ENCODE results near the gene INCENP. TPM values are rescaled to one million over a fixed set of nuclear protein-coding genes. Genes with fewer than 3 reads are reported as not detected.
A peak's percentile ranks its signal among the peaks of the same experiment; 100 is the strongest.
"Not testable (repeated sequence)": the region's sequence is repeated elsewhere in the genome, so short reads cannot be mapped to it uniquely, and the experiment has no call there.

The INCENP gene
- total RNA-seq, 1 experiment from 2014 or later, result 66.1 TPM

GRCh38 chr11:62171261-62171723, 47.5 kb downstream of the INCENP start:
- peak; percentile 79 for DNase-seq (ENCODE audit: low spot score)

GRCh38 chr11:62172294-62172693, 48.5 kb downstream of the INCENP start:
- DNase-seq (ENCODE audit: low spot score), result no peak

- DNase-seq (ENCODE audit: low spot score), result no peak
These were observed 53.0 kb downstream of the INCENP start for GRCh38 chr11:62176766-62177165.

GRCh38 chr11:62179995-62180394, 56.2 kb downstream of the INCENP start:
- no peak for DNase-seq (ENCODE audit: low spot score)

GRCh38 chr11:62181097-62181496, 57.3 kb downstream of the INCENP start:
- DNase-seq (ENCODE audit: low spot score), result no peak

- no peak for DNase-seq (ENCODE audit: low spot score)
These were observed 58.5 kb downstream of the INCENP start for GRCh38 chr11:62182147-62182891.

- DNase-seq (ENCODE audit: low spot score), result no peak
These were observed 62.4 kb downstream of the INCENP start for GRCh38 chr11:62186195-62186594.

GRCh38 chr11:62190011-62190410, 66.2 kb downstream of the INCENP start, which contains the start of gene SCGB1D1:
TSS of gene SCGB1D1 (plus strand) at chr11:62190216. CDS start at chr11:62190285, 69 bp downstream.
- no peak for DNase-seq (ENCODE audit: low spot score)

GRCh38 chr11:62193952-62194351, 70.1 kb downstream of the INCENP start:
- DNase-seq (ENCODE audit: low spot score), result no peak

GRCh38 chr11:62195010-62195409, 71.2 kb downstream of the INCENP start:
- not testable (repeated sequence) for DNase-seq (ENCODE audit: low spot score)

GRCh38 chr11:62195945-62196344, 72.1 kb downstream of the INCENP start:
- DNase-seq (ENCODE audit: low spot score), result no peak

GRCh38 chr11:62197400-62197799, 73.6 kb downstream of the INCENP start:
- not testable (repeated sequence) for DNase-seq (ENCODE audit: low spot score)

GRCh38 chr11:62201376-62201775, 77.6 kb downstream of the INCENP start:
- DNase-seq (ENCODE audit: low spot score), result no peak

Other genes starting within 250 kb of the INCENP start
- gene FADS3, start 232.5 kb upstream of the INCENP start, total RNA-seq (2014; rRNA removed; shearing (Covaris generic)), result 139 and 190 TPM in 2 replicates
- gene RAB3IL1, start 206.4 kb upstream of the INCENP start, total RNA-seq (2014; rRNA removed; shearing (Covaris generic)), result 2.4 and 8.5 TPM in 2 replicates
- 0.79 and 1.00 TPM in 2 replicates for gene BEST1, start 173.7 kb upstream of the INCENP start, total RNA-seq (2014; rRNA removed; shearing (Covaris generic))
- gene FTH1, start 156.4 kb upstream of the INCENP start, total RNA-seq (2014; rRNA removed; shearing (Covaris generic)), result 511 and 651 TPM in 2 replicates
- gene SCGB1D1, start 66.2 kb downstream of the INCENP start, total RNA-seq (2014; rRNA removed; shearing (Covaris generic)), result not detected in 2 replicates
- gene SCGB2A1, start 84.7 kb downstream of the INCENP start, total RNA-seq (2014; rRNA removed; shearing (Covaris generic)), result not detected in 2 replicates
- gene SCGB1D2, start 118.2 kb downstream of the INCENP start, total RNA-seq (2014; rRNA removed; shearing (Covaris generic)), result not detected in 2 replicates
- gene SCGB2A2, start 146.1 kb downstream of the INCENP start, total RNA-seq (2014; rRNA removed; shearing (Covaris generic)), result not detected in 2 replicates
- not detected in 2 replicates for gene SCGB1D4, start 175.1 kb downstream of the INCENP start, total RNA-seq (2014; rRNA removed; shearing (Covaris generic))
- 19.9 and 26.5 TPM in 2 replicates for gene ASRGL1, start 213.4 kb downstream of the INCENP start, total RNA-seq (2014; rRNA removed; shearing (Covaris generic))